Immature natural killer cell (primary cell): ENCODE results near the gene PDIA4. TPM values are rescaled to one million over a fixed set of nuclear protein-coding genes. Genes with fewer than 3 reads are reported as not detected.
"Not testable (repeated sequence)": the region's sequence is repeated elsewhere in the genome, so short reads cannot be mapped to it uniquely, and the experiment has no call there.

Experiments
- DNase-seq, 3 donors: peaks; one replicate each; pipeline ENCODE4 v3.0.0; 2022; ENCODE audit warnings: mixed read lengths in 1 of 3
- H3K27ac Mint-ChIP-seq, 6 donors: one replicate each; pipeline ENCODE4 v1.8.0; 2020; ENCODE audit warnings: mixed read lengths in 6 of 6, mild to moderate bottlenecking in 5 of 6, inconsistent platforms in 4 of 6, moderate library complexity in 3 of 6
- H3K27me3 Mint-ChIP-seq, 3 donors: one replicate each; pipeline ENCODE4 v1.8.0; 2020 to 2021; ENCODE audit warnings: low read depth in 3 of 3, mild to moderate bottlenecking in 3 of 3, mixed read lengths in 3 of 3, moderate library complexity in 3 of 3, inconsistent platforms in 1 of 3
- H3K36me3 Mint-ChIP-seq, 3 donors: one replicate each; pipeline ENCODE4 v1.8.0; 2020; ENCODE audit warnings: mixed read lengths in 3 of 3, inconsistent platforms in 2 of 3, mild to moderate bottlenecking in 2 of 3
- H3K4me1 Mint-ChIP-seq, 2 donors: one replicate each; pipeline ENCODE4 v1.8.0; 2020; ENCODE audit warnings: inconsistent platforms in 2 of 2, mild to moderate bottlenecking in 2 of 2, mixed read lengths in 2 of 2, moderate library complexity in 1 of 2
- H3K4me3 Mint-ChIP-seq, 5 donors: one replicate each; pipeline ENCODE4 v1.8.0; 2020; ENCODE audit warnings: mild to moderate bottlenecking in 5 of 5, mixed read lengths in 5 of 5, inconsistent platforms in 3 of 5, moderate library complexity in 3 of 5
- H3K9me3 Mint-ChIP-seq, 6 donors: one replicate each; pipeline ENCODE4 v1.8.0; 2020; ENCODE audit warnings: mild to moderate bottlenecking in 6 of 6, mixed read lengths in 6 of 6, inconsistent platforms in 4 of 6, moderate library complexity in 3 of 6
- polyA plus RNA-seq, 3 donors: library from polyadenylated mRNA; unstranded; fragments of 300-500 nt; fragmentation: Illumina TruSeq; gene quantifications; one replicate each; pipeline ENCODE4 v1.2.3, GENCODE V29; 2021

Gene PDIA4
- polyA plus RNA-seq, 3 donors from 2014 or later, result 84.4 to 160 (median 125) TPM

DNA sequence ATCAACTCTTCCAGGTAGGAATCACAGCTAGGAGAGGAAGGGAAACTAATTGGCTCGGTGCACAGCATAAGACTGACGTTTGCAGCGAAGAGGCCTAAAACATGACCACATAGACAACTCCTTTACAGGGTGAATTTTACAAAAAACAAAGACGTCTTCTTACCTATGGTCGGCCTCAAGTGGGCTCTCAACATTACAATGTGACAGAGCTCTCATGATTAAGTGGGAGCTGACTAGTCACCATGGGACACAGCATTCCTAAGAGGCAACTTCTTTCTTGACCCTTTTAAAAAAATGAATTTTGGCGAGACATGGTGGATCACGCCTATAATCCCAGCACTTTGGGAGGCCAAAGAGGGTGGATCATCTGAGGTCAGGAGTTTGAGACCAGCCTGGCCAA lies 4.6 kb downstream of the PDIA4 start:
- H3K27ac Mint-ChIP-seq, result peak overlapping the region in 3 of 6 donors; percentile 9 to 46 (median 25)
- no peak for DNase-seq
- peaks cover 34 to 64% of the 10 kb centered on the region in 2 donors for H3K4me1 Mint-ChIP-seq
- no peak overlapping the region for H3K4me3 Mint-ChIP-seq
- H3K9me3 Mint-ChIP-seq, result no peaks in the 10 kb centered on the region
- H3K27me3 Mint-ChIP-seq, result peaks cover 2 to 7% (median 6%) of the 10 kb centered on the region in 3 donors
- H3K36me3 Mint-ChIP-seq, result peaks cover 5 to 12% (median 8%) of the 10 kb centered on the region in 3 donors

DNA sequence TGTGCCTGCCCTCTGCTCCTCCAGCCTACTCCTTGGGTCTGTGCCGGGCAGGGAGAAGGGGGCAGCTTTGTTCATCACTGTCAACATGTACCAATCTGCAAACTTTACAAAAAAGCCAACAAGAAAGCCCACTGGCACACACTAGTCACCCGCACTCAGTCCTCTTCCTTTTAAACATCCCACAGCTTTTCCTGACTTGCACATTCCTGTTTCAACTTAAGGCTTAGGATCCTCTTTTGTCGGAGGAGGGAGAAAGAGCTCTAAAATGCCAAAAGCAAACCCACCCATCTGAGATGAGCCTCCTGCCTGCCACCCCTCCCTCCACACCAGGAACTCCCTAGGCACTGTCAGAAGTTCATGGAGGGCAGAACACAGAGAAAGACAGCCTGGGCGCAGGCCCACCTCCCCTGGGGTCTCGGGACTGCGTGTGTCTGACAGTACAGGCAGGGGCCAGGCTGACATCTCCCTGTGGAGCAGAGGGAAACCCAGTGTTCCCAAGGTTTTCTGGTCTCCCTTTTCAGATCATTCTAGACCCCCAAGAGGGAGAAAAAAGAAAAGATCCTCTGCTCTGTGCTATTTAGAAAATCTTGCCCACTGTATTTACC lies 5.4 kb downstream of the PDIA4 start:
- Mint-ChIP-seq H3K27me3 (peaks cover 0 to 5% (median 3%) of the 10 kb centered on the region in 3 donors), H3K9me3 (no peaks in the 10 kb centered on the region), H3K27ac (peak overlapping the region; percentile 6 to 75 (median 24)), H3K4me3 (no peak overlapping the region), H3K36me3 (peaks cover 5 to 12% (median 8%) of the 10 kb centered on the region in 3 donors), H3K4me1 (peaks cover 33 to 61% of the 10 kb centered on the region in 2 donors)
- DNase-seq, result no peak

DNA sequence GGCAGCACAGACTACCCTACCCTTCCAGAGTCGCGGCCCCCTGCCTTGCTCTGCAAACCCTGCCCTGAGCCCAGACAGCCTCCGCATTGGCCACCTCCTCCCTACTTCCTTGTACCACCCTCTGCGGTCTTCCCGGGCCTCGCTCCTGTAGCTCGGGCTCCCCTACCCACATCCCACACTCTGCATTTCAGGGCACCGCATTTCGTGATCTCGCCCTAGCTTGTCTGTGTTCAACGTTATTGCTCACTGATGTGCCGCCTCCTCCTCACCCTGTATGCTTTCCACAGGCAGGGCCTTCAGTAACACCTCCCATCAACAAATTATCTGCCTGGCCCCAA lies 6.6 kb downstream of the PDIA4 start:
- no peak for DNase-seq
- Mint-ChIP-seq H3K4me1 (peaks cover 21 to 49% of the 10 kb centered on the region in 2 donors), H3K9me3 (no peaks in the 10 kb centered on the region), H3K27ac (peak overlapping the region in 4 of 6 donors; percentile 12 to 70 (median 34)), H3K27me3 (peaks cover 0 to 3% (median 3%) of the 10 kb centered on the region in 3 donors), H3K4me3 (peak overlapping the region in 1 of 5 donors; percentile 42), H3K36me3 (peaks cover 8 to 16% (median 9%) of the 10 kb centered on the region in 3 donors)

DNA sequence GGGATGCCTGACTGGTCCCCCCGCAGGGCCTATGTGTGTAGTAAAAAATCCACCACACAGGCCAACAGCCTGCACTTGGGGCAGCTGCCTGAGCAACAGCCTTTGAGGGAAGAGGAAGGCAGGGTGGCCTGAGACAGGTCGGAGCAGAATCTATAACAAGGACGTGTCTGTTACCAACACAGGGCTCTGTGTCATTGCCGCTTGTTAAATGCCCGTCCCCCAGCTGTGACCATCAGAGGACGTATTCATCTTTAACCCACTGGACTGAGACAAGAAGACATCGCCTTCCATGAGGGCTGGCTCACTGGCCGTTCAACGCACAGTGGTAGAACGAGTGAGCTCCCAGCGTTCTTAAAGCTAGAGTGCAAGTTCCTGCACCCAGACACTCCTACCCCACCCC lies 7.8 kb downstream of the PDIA4 start:
- Mint-ChIP-seq H3K9me3 (no peaks in the 10 kb centered on the region), H3K27ac (peak overlapping the region in 3 of 6 donors; percentile 0 to 27 (median 17)), H3K4me3 (no peak overlapping the region), H3K27me3 (no peaks in the 10 kb centered on the region), H3K4me1 (peaks cover 11 to 40% of the 10 kb centered on the region in 2 donors), H3K36me3 (peaks cover 8 to 16% (median 9%) of the 10 kb centered on the region in 3 donors)
- DNase-seq, result no peak

DNA sequence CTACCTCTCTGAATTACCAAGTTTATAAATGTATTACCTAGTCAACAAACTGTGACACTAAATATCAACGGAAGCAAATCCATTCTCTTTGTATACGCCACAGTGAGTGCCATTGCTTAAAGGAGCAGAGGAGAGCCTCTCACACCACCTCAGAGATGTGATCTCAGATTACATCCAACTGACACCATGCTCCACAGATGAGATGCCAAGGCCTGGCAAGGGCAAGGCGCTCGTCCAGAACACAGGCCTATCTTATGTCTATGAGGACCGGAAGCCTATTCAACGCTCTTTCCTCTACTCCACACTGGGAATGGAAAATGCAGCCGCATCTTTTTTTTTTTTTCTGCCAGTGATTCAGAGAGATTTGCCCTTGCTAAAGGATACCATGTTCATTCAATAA lies 11.4 kb downstream of the PDIA4 start:
- H3K4me1 Mint-ChIP-seq, result peaks cover 3 to 10% of the 10 kb centered on the region in 2 donors
- peak overlapping the region in 1 of 6 donors; percentile 40 for H3K27ac Mint-ChIP-seq
- peaks cover 12 to 28% (median 25%) of the 10 kb centered on the region in 3 donors for H3K36me3 Mint-ChIP-seq
- no peak for DNase-seq
- no peak overlapping the region for H3K4me3 Mint-ChIP-seq
- no peaks in the 10 kb centered on the region for H3K9me3 Mint-ChIP-seq
- H3K27me3 Mint-ChIP-seq, result no peaks in the 10 kb centered on the region

DNA sequence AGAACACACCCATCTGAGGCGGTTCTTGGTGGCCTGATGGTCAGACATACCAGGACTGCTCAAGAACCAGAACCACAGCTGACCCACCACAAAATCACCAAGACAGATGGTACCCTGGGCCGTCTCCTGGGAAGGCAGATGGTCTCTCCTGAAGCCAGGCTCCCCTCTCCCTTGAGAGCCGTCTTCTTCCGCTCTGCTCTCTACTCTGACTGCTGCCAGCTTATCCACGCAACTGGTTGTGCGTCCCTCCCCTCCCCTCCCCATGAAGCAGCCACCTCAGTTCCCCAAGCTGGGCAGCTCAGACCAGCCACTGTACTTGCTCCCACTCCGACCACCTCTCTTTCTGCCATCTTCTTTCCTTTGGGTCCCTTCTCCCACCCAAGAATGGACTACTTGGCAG lies 14.0 kb downstream of the PDIA4 start:
- H3K36me3 Mint-ChIP-seq, result peaks cover 11 to 35% (median 19%) of the 10 kb centered on the region in 3 donors
- H3K9me3 Mint-ChIP-seq, result no peaks in the 10 kb centered on the region
- no peaks in the 10 kb centered on the region for H3K4me1 Mint-ChIP-seq
- DNase-seq, result no peak
- H3K27ac Mint-ChIP-seq, result peak overlapping the region in 1 of 6 donors; percentile 62
- H3K27me3 Mint-ChIP-seq, result peaks cover 0 to 2% (median 0%) of the 10 kb centered on the region in 3 donors
- no peak overlapping the region for H3K4me3 Mint-ChIP-seq

DNA sequence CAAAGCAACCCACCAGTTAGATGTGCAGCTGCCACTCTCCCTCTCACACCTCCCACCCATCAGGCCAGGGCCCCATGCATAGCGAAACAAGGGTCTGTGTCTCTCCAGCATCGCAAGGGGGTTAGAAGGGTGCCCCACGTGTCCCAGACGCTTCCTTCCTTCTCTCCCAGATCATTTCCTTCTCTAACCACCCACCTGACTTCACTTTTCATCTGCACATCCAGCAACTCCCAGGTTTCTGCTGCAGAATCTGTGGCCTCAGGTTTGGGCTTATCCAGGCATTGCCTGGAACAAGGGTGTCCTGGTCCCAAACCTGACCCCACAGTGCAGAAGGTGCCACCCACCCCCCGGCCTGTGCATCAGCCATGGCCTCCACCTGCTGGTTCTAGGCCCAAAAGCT lies 14.4 kb downstream of the PDIA4 start:
- Mint-ChIP-seq H3K27ac (no peak overlapping the region), H3K27me3 (peaks cover 0 to 2% (median 2%) of the 10 kb centered on the region in 3 donors), H3K36me3 (peaks cover 10 to 31% (median 15%) of the 10 kb centered on the region in 3 donors), H3K4me3 (no peak overlapping the region), H3K4me1 (no peaks in the 10 kb centered on the region), H3K9me3 (no peaks in the 10 kb centered on the region)
- no peak for DNase-seq

DNA sequence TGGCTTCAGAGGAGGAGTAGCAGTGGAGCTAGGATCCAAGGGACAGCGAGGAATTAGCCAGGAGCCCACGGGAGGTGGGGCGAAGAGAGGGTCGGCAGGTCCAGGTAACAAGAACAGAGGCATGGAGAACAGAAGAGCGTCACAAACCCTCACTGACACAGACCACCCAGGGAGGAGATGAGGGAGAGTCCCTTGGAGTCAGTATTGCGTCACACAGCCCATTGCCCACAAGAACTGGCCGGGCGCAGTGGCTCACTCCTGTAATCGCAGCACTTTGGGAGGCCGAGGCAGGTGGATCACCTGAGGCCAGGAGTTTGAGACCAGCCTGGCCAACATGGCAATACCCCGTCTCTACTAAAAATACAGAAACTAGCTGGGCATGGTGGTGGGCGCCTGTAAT lies 15.6 kb downstream of the PDIA4 start:
- H3K4me3 Mint-ChIP-seq, H3K4me1 Mint-ChIP-seq, H3K27me3 Mint-ChIP-seq, H3K9me3 Mint-ChIP-seq, DNase-seq: not testable (repeated sequence)
- Mint-ChIP-seq H3K27ac (peak overlapping the region in 2 of 6 donors; percentile 23 to 61), H3K36me3 (peaks cover 8 to 30% (median 15%) of the 10 kb centered on the region in 3 donors)

DNA sequence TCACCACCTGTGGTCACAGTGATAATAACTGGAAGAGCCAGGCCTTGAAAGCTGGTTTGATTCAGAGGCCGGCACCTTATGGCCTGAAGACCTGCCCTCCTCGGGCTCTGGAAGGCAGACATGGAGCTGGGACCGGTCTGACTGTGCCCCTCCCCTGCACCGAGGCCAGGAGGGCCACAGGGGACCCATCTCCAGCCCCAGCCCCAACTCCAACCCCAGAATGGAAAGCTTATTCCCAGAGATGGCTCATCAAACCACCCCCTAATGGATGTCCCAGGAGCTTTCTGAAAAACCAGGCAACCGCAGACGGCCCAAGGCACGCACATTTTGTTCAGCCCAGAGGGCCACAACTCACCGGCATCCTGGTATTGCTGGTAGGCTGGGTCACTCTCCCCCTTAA lies 16.8 kb downstream of the PDIA4 start:
- Mint-ChIP-seq H3K4me3 (no peak overlapping the region), H3K4me1 (no peaks in the 10 kb centered on the region), H3K27me3 (peaks cover 0 to 2% (median 2%) of the 10 kb centered on the region in 3 donors), H3K9me3 (no peaks in the 10 kb centered on the region), H3K27ac (peak overlapping the region in 1 of 6 donors; percentile 58), H3K36me3 (peaks cover 8 to 29% (median 12%) of the 10 kb centered on the region in 3 donors)
- no peak for DNase-seq

DNA sequence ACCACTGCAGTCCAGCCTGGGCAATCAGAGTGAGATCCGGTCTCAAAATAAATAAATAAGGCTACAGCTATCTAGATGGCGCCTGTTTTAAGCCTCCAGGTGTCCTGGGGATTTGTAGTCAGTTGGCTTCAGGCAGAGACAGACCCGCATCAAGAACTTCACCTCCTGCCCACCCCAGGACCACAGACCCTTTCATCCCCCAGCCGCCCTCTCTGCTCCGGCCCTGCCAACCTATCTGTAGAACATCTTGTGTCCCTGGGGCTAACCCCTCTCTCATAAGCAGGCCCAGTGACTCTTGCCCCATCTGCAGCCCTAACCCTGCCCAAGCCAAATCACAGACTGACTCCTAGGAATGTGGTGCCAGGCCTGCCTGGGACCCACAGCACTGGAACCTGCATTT lies 17.9 kb downstream of the PDIA4 start:
- Mint-ChIP-seq H3K27ac (no peak overlapping the region), H3K27me3 (peaks cover 2 to 3% (median 2%) of the 10 kb centered on the region in 3 donors), H3K4me3 (no peak overlapping the region), H3K4me1 (peaks cover 2 to 6% of the 10 kb centered on the region in 2 donors), H3K36me3 (peaks cover 11 to 32% (median 12%) of the 10 kb centered on the region in 3 donors), H3K9me3 (no peaks in the 10 kb centered on the region)
- DNase-seq, result no peak

DNA sequence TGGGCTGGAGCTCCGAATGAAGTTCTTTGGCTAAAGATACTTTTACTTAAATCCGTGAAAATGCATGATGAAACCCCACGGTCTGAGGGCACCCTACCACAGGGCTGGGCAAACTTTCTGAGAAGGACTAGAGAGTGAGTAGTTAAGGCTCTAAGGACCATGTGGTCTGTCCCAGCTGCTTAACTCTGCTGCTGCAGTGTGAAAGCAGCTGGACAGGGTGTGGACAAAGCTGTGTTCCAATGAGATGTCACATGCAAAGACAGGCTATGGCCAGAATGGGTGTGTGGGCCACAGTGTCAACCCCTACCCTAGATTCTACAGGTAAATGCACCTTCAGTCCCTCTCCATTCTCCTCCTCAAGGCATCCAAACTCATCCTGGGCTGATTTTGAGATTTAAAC lies 18.8 kb downstream of the PDIA4 start:
- H3K4me1 Mint-ChIP-seq, result peaks cover 2 to 6% of the 10 kb centered on the region in 2 donors
- no peaks in the 10 kb centered on the region for H3K9me3 Mint-ChIP-seq
- no peak overlapping the region for H3K4me3 Mint-ChIP-seq
- H3K27ac Mint-ChIP-seq, result peak overlapping the region in 2 of 6 donors; percentile 17 to 40
- no peak for DNase-seq
- peaks cover 10 to 30% (median 11%) of the 10 kb centered on the region in 3 donors for H3K36me3 Mint-ChIP-seq
- peaks cover 2 to 3% (median 2%) of the 10 kb centered on the region in 3 donors for H3K27me3 Mint-ChIP-seq

DNA sequence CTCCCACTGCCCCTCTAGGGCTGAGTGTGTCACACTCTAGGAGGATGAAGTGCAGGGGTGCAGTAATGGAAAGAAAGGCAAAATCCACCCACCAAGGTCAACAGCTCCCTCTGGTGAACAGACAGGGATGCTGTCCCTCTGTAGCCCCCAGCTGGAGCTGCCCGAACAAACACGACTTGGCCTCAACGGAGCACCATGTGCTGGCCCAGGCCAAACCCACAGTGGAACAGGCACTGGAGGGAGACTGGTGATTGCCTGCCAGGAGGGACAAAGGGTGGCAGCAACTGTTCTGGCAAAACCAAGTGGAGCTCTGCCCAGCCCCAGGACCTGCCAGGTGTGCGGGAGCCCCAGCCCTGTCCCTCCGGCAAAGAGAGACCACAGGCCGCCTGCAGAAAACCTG lies 20.7 kb downstream of the PDIA4 start:
- H3K27ac Mint-ChIP-seq, result peak overlapping the region in 1 of 6 donors; percentile 23
- peaks cover 6 to 25% (median 12%) of the 10 kb centered on the region in 3 donors for H3K36me3 Mint-ChIP-seq

DNA sequence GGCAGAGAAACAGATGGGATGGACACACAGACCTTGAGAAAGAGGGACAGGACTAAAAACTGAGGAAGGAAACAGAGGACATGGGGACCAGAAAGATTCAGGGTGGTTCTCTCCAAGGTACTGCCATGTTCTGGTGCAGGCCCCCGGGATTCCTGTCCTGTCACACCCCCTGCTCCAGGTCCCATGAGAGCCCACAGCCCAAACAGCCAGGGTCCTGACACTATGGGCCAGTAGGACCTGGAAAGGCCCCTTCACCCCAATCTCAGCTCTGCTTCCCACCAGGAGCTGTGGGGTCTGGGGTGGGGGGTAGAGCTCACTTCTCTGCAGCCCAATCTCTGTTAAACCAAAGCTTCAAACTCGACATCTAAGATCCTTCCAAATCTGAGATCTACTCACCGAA lies 21.2 kb downstream of the PDIA4 start:
- H3K36me3 Mint-ChIP-seq, result peaks cover 6 to 22% (median 8%) of the 10 kb centered on the region in 3 donors
- H3K4me3 Mint-ChIP-seq, result no peak overlapping the region
- peak overlapping the region in 1 of 6 donors; percentile 23 for H3K27ac Mint-ChIP-seq
- H3K27me3 Mint-ChIP-seq, result peaks cover 2 to 3% (median 2%) of the 10 kb centered on the region in 3 donors
- H3K4me1 Mint-ChIP-seq, result peaks cover 2 to 6% of the 10 kb centered on the region in 2 donors
- no peaks in the 10 kb centered on the region for H3K9me3 Mint-ChIP-seq
- no peak for DNase-seq

More for the DNA sequence above, 20.7 kb downstream of the PDIA4 start:
- no peak for DNase-seq
- Mint-ChIP-seq H3K4me1 (peaks cover 2 to 6% of the 10 kb centered on the region in 2 donors), H3K27me3 (peaks cover 2 to 3% (median 2%) of the 10 kb centered on the region in 3 donors), H3K9me3 (no peaks in the 10 kb centered on the region), H3K4me3 (no peak overlapping the region)

DNA sequence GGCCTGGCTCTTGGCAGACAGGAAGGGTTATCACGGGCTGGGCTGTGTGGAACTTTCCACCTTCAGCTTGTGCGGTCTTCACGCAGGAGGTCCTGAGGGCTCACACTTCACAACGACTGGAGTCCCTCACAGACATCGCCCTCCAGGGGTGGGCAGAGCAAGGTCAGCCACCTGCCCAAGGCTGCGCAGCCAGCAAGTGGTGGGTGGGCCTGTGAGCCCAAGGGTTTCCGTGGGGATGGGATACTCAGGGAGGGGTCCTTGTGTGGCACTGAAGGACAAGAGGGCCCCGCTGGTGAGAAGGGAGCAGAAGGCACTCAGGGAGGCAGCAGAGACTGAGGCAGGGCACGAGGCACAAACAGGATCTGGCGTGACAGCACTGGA lies 22.0 kb downstream of the PDIA4 start:
- peaks cover 2 to 6% of the 10 kb centered on the region in 2 donors for H3K4me1 Mint-ChIP-seq
- H3K9me3 Mint-ChIP-seq, result no peaks in the 10 kb centered on the region
- peak overlapping the region in 2 of 6 donors; percentile 55 to 69 for H3K27ac Mint-ChIP-seq
- H3K4me3 Mint-ChIP-seq, result no peak overlapping the region
- peaks cover 5 to 20% (median 6%) of the 10 kb centered on the region in 3 donors for H3K36me3 Mint-ChIP-seq
- no peak for DNase-seq
- peaks cover 2 to 3% (median 2%) of the 10 kb centered on the region in 3 donors for H3K27me3 Mint-ChIP-seq
